Choroid plexus epithelial cell (primary cell): ENCODE data around the gene ERH.
"Not testable (repeated sequence)": the region's sequence is repeated elsewhere in the genome, so short reads cannot be mapped to it uniquely, and the experiment has no call there.

Experiments used
- DNase-seq: peaks from one replicate; pipeline ENCODE4 v3.0.0-alpha.2; 2010; ENCODE audit warnings: low read depth
- H3K4me3 ChIP-seq: 2 replicates; pipeline ENCODE4 v1.5.1; 2011; ENCODE audit warnings: low read depth, mild to moderate bottlenecking, control low read depth, low read length, moderate library complexity
- CTCF ChIP-seq: conservative IDR thresholded peaks from 2 replicates; pipeline ENCODE4 v1.5.1; 2011; ENCODE audit warnings: low read depth, mild to moderate bottlenecking, control low read depth, inconsistent platforms, low read length, moderate library complexity

ERH gene

GRCh38 chr14:69429643-69430042 lies 31.5 kb upstream of the ERH start:
- TF ChIP-seq CTCF: no peak
- H3K4me3 ChIP-seq: no peak overlapping the region
- DNase-seq: no peak

GRCh38 chr14:69428289-69428998 lies 30.3 kb upstream of the ERH start:
- H3K4me3 ChIP-seq: no peak overlapping the region
- no peak for TF ChIP-seq CTCF
- no peak for DNase-seq

- no peak for TF ChIP-seq CTCF
- DNase-seq: no peak
- no peak overlapping the region for H3K4me3 ChIP-seq
These were observed 29.5 kb upstream of the ERH start for GRCh38 chr14:69427596-69427995.

- peak; percentile 45 for DNase-seq
- TF ChIP-seq CTCF: no peak
- no peak overlapping the region for H3K4me3 ChIP-seq
These were observed 26.2 kb upstream of the ERH start for GRCh38 chr14:69424149-69424923.

- peak; percentile 35 for TF ChIP-seq CTCF
- peak; percentile 69 for DNase-seq
These were observed 25.2 kb upstream of the ERH start for GRCh38 chr14:69423279-69423678.

GRCh38 chr14:69416087-69416486 lies 18.0 kb upstream of the ERH start:
- not testable (repeated sequence) for H3K4me3 ChIP-seq, DNase-seq

More at GRCh38 chr14:69423279-69423678, 25.2 kb upstream of the ERH start:
- no peak overlapping the region for H3K4me3 ChIP-seq

- TF ChIP-seq CTCF: no peak
- DNase-seq: no peak
These were observed 15.4 kb upstream of the ERH start for GRCh38 chr14:69413483-69413882.

More at GRCh38 chr14:69413483-69413882, 15.4 kb upstream of the ERH start:
- no peak overlapping the region for H3K4me3 ChIP-seq
